ENCODE results near the gene EML4.
A peak's percentile ranks its signal among the peaks of the same experiment; 100 is the strongest.
"Not testable (repeated sequence)": the region's sequence is repeated elsewhere in the genome, so short reads cannot be mapped to it uniquely, and the experiment has no call there.

Gene EML4

GRCh38 chr2:42270757-42271156 is 101.6 kb downstream of the EML4 start:
- DNase-seq: no peak

GRCh38 chr2:42271246-42271645 is 102.1 kb downstream of the EML4 start:
- DNase-seq: not testable (repeated sequence)

- DNase-seq: no peak
Measured at GRCh38 chr2:42274863-42275262, 105.7 kb downstream of the EML4 start.

- no peak for DNase-seq
Measured at GRCh38 chr2:42281416-42282081, 112.4 kb downstream of the EML4 start.

- no peak for DNase-seq
Measured at GRCh38 chr2:42284019-42284418, 114.9 kb downstream of the EML4 start.

- no peak for DNase-seq
Measured at GRCh38 chr2:42286268-42286946, 117.3 kb downstream of the EML4 start.

- DNase-seq: no peak
Measured at GRCh38 chr2:42288811-42289210, 119.7 kb downstream of the EML4 start.

- no peak for DNase-seq
Measured at GRCh38 chr2:42289222-42289621, 120.1 kb downstream of the EML4 start.

- DNase-seq: no peak
Measured at GRCh38 chr2:42290005-42290404, 120.9 kb downstream of the EML4 start.

- no peak for DNase-seq
Measured at GRCh38 chr2:42293019-42293418, 123.9 kb downstream of the EML4 start.

GRCh38 chr2:42296226-42296625 is 127.1 kb downstream of the EML4 start:
- no peak for DNase-seq

GRCh38 chr2:42297322-42297936 is 128.3 kb downstream of the EML4 start:
- peak; percentile 24 for DNase-seq

- no peak for DNase-seq
Measured at GRCh38 chr2:42298132-42298531, 129.0 kb downstream of the EML4 start.

GRCh38 chr2:42298996-42299754 is 130.0 kb downstream of the EML4 start:
- no peak for DNase-seq

- no peak for DNase-seq
Measured at GRCh38 chr2:42300527-42300926, 131.4 kb downstream of the EML4 start.

GRCh38 chr2:42303252-42303651 is 134.1 kb downstream of the EML4 start:
- DNase-seq: no peak

GRCh38 chr2:42304059-42304713 is 135.0 kb downstream of the EML4 start:
- DNase-seq: no peak

- DNase-seq: no peak
Measured at GRCh38 chr2:42307180-42307579, 138.0 kb downstream of the EML4 start.

GRCh38 chr2:42309366-42309765 is 140.2 kb downstream of the EML4 start:
- no peak for DNase-seq

- DNase-seq: no peak
Measured at GRCh38 chr2:42310007-42310515, 140.9 kb downstream of the EML4 start.

- DNase-seq: no peak
Measured at GRCh38 chr2:42312106-42312505, 143.0 kb downstream of the EML4 start.

- DNase-seq: no peak
Measured at GRCh38 chr2:42314892-42315468, 145.8 kb downstream of the EML4 start.
